SH-SY5Y (cell line): ENCODE results near the gene FHIP2A.

ENCODE experiments used
- GATA2 ChIP-seq: IDR thresholded peaks from 2 replicates; pipeline ENCODE4 v1.6.1; 2011; ENCODE audit warnings: mild to moderate bottlenecking, low read depth, low read length
- GATA3 ChIP-seq: IDR thresholded peaks from 2 replicates; pipeline ENCODE4 v1.6.1; 2011; ENCODE audit warnings: low read depth, mild to moderate bottlenecking, low read length, moderate library complexity

- TF ChIP-seq GATA2 (no peak), GATA3 (no peak)
Observed at GRCh38 chr10:114867365-114867764, 45.8 kb downstream of the FHIP2A start.
